ENCODE measurements around the gene MMP24.
"Not testable (repeated sequence)": the region's sequence is repeated elsewhere in the genome, so short reads cannot be mapped to it uniquely, and the experiment has no call there.

The MMP24 gene

DNA sequence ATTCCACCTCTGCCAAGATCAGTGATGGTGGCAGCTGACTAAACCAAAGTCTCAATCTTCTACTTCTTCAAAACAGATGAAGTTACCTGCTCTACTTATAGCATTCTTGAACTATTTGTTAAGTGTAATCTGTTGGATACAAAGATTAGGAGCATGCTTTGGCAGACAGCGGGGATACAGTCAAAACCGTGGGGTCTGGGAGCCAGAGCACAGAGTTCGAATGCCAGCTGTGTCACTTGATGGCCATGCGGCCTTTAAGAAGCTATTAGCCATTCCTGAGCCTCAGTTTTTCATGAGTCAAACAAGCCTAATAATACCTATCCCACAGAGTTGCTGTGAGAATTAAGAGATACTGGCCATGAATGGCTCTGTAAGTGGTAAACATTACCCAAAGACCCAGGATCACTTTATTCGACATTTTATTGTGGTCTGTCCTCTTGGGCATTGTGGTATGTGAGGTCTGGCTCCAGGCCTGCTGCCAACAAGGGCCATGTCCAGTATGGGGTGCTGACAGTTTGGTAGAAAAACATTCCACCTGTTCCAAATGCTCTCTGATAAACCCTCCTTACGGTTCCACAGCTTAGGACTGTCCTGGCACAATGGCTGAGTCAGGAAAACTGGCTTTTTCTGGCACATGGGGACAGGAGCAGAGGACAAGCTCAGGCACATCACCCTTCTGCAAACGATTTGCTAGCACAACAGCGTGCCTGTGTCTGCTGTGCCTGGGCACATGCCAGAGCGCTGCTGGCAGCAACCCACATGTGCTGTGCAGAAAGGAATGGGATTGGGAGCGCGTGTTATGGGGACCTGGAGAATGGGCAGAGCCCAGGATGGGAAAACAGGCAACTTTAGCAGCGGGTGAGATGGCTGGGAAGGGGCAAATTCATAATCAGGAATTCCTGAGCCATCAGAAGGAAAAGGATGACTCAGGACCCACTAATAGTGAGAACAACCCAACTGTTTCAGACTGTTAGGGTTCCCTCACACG, 81.5 kb downstream of the MMP24 start:
- TF ChIP-seq, protein P1, sequence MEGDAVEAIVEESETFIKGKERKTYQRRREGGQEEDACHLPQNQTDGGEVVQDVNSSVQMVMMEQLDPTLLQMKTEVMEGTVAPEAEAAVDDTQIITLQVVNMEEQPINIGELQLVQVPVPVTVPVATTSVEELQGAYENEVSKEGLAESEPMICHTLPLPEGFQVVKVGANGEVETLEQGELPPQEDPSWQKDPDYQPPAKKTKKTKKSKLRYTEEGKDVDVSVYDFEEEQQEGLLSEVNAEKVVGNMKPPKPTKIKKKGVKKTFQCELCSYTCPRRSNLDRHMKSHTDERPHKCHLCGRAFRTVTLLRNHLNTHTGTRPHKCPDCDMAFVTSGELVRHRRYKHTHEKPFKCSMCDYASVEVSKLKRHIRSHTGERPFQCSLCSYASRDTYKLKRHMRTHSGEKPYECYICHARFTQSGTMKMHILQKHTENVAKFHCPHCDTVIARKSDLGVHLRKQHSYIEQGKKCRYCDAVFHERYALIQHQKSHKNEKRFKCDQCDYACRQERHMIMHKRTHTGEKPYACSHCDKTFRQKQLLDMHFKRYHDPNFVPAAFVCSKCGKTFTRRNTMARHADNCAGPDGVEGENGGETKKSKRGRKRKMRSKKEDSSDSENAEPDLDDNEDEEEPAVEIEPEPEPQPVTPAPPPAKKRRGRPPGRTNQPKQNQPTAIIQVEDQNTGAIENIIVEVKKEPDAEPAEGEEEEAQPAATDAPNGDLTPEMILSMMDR (IDR thresholded peaks at IDR 0.05; ENCODE audit: low read depth, low read length), result no peak
- H3K4me1 ChIP-seq, result no peaks in the 10 kb centered on the region
- H3K9me3 ChIP-seq, result no peaks in the 10 kb centered on the region
- H3K36me3 ChIP-seq, result 0 out of 2 replicates have a peak, but pooled peaks cover 4% of the 10 kb centered on the region
- no peaks in the 10 kb centered on the region for H3K27me3 ChIP-seq
- DNase-seq, result no peak
- H3K4me3 ChIP-seq (ENCODE audit: low read depth, low read length), result no peak overlapping the region

- H3K4me1 ChIP-seq, result no peaks in the 10 kb centered on the region
- H3K4me3 ChIP-seq (ENCODE audit: low read depth, low read length), result no peak overlapping the region
- H3K9me3 ChIP-seq, result no peaks in the 10 kb centered on the region
- H3K27me3 ChIP-seq, result no peaks in the 10 kb centered on the region
- H3K36me3 ChIP-seq, result no peaks in the 10 kb centered on the region
- no peak for DNase-seq
- TF ChIP-seq, protein P1 (IDR thresholded peaks at IDR 0.05; ENCODE audit: low read depth, low read length), result no peak
These were observed 84.9 kb downstream of the MMP24 start for GRCh38 chr20:35311409-35311808.

GRCh38 chr20:35311822-35312221, 85.3 kb downstream of the MMP24 start:
- no peaks in the 10 kb centered on the region for H3K9me3 ChIP-seq
- TF ChIP-seq, protein P1 (IDR thresholded peaks at IDR 0.05; ENCODE audit: low read depth, low read length), result no peak
- H3K36me3 ChIP-seq, result no peaks in the 10 kb centered on the region
- no peak for DNase-seq
- H3K27me3 ChIP-seq, result no peaks in the 10 kb centered on the region
- no peaks in the 10 kb centered on the region for H3K4me1 ChIP-seq
- no peak overlapping the region for H3K4me3 ChIP-seq (ENCODE audit: low read depth, low read length)

GRCh38 chr20:35312318-35312717, 85.8 kb downstream of the MMP24 start:
- no peaks in the 10 kb centered on the region for H3K9me3 ChIP-seq
- TF ChIP-seq, protein P1 (IDR thresholded peaks at IDR 0.05; ENCODE audit: low read depth, low read length), result no peak
- no peaks in the 10 kb centered on the region for H3K36me3 ChIP-seq
- no peak overlapping the region for H3K4me3 ChIP-seq (ENCODE audit: low read depth, low read length)
- DNase-seq, result no peak
- no peaks in the 10 kb centered on the region for H3K27me3 ChIP-seq
- no peaks in the 10 kb centered on the region for H3K4me1 ChIP-seq

DNA sequence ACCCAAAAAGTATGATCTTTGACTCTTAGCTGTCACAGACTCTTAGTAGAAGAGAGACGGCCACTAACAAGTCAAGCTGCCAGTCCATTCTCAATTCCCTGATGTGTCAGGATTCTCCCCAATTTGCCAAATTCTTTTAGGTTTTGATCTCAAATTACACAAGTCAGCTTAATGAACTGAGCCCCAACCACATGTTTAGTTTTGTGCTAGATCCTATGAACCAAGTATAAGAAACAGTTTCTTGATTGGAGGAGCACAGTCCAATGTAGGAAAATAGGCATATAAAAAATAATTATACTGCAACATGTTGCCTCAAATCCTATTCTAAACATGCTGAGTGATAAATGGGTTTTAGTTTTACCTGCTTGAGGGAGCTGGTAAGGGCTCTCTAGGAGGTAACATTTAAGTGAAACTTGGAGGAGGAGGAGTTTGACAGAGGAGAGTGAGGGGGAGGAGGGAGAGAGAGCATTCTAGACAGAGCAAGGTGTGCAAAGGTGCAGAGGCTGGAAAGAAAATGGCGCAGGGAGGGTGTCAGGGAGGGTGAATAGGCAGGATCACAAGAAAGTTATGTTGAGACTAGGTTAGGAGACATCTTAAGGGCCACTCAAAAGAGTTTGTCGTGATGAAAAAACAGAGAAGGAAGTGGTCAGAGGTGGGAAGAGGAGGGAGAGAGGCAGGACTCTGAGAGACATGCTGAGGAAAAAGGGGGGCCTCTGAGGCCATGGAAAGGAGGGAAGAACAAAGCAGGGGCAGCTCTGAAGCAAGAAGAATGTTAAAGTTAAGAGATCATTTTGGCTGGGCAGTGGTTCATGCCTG, 88.5 kb downstream of the MMP24 start:
- Histone ChIP-seq H3K4me1 (no peaks in the 10 kb centered on the region), H3K27me3 (no peaks in the 10 kb centered on the region), H3K36me3 (no peaks in the 10 kb centered on the region), H3K9me3 (no peaks in the 10 kb centered on the region), H3K4me3 (ENCODE audit: low read depth, low read length) (no peak overlapping the region)
- no peak for DNase-seq
- TF ChIP-seq, protein P1 (IDR thresholded peaks at IDR 0.05; ENCODE audit: low read depth, low read length), result no peak

DNA sequence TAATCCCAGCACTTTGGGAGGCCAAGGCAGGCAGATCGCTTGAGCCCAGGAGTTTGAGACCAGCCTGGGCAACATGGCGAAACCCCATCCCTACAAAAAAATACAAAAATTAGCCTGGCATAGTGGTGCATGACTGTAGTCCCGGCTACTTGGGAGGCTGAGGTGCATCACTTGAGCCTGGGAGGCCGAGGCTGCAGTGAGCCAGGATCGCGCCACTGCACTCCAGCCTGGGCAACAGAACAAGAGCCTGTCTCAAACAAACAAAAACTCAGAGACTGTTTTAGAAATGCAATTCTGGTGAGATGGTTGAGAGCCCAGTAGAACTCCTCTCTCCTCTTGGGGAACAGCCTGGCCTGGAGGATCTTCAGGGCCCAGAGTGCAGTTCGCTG, 89.1 kb downstream of the MMP24 start:
- not testable (repeated sequence) for DNase-seq; H3K36me3 ChIP-seq; H3K27me3 ChIP-seq; H3K4me3 ChIP-seq (ENCODE audit: low read depth, low read length); H3K4me1 ChIP-seq; H3K9me3 ChIP-seq

Measured in BE2C (cell line).